Right lung (tissue), 5 donors: Measurements from ENCODE around the gene CLSTN2. TPM values are rescaled to one million over a fixed set of nuclear protein-coding genes. Genes with fewer than 3 reads are reported as not detected.

Experiments
- DNase-seq, 2 donors: peaks; one replicate each; pipeline ENCODE4 v3.0.0-alpha.2; 2013
- polyA plus RNA-seq, 5 donors: library from polyadenylated mRNA; unstranded; fragments of 120-200 nt; gene quantifications; one replicate each; pipeline versions ENCODE4 v1.2.1 to v1.2.3, GENCODE V29; 2013; ENCODE audit warnings: inconsistent platforms in 1 of 5, low replicate concordance in 1 of 5; ENCODE audit not compliant: insufficient read length in 5 of 5, insufficient read depth in 1 of 5

The CLSTN2 gene
- polyA plus RNA-seq, 5 donors, result 0.37 to 0.93 (median 0.47) TPM

- DNase-seq, result no peak
These were observed 302.0 kb downstream of the CLSTN2 start for GRCh38 chr3:140236836-140237501.

GRCh38 chr3:140238646-140239314 is 303.8 kb downstream of the CLSTN2 start:
- no peak for DNase-seq

GRCh38 chr3:140242818-140243276 is 307.9 kb downstream of the CLSTN2 start:
- DNase-seq, result no peak

GRCh38 chr3:140243575-140243974 is 308.6 kb downstream of the CLSTN2 start:
- no peak for DNase-seq

- DNase-seq, result no peak
These were observed 309.9 kb downstream of the CLSTN2 start for GRCh38 chr3:140244893-140245292.

- no peak for DNase-seq
These were observed 311.6 kb downstream of the CLSTN2 start for GRCh38 chr3:140246578-140246977.

GRCh38 chr3:140247775-140248174 is 312.8 kb downstream of the CLSTN2 start:
- DNase-seq, result no peak

- DNase-seq, result no peak
These were observed 314.2 kb downstream of the CLSTN2 start for GRCh38 chr3:140249188-140249587.

- no peak for DNase-seq
These were observed 315.2 kb downstream of the CLSTN2 start for GRCh38 chr3:140250010-140250855.

GRCh38 chr3:140250945-140251344 is 316.0 kb downstream of the CLSTN2 start:
- no peak for DNase-seq

GRCh38 chr3:140251678-140252077 is 316.7 kb downstream of the CLSTN2 start:
- DNase-seq, result no peak

GRCh38 chr3:140252812-140253656 is 318.0 kb downstream of the CLSTN2 start:
- DNase-seq, result no peak

GRCh38 chr3:140258222-140258724 is 323.3 kb downstream of the CLSTN2 start:
- no peak for DNase-seq

GRCh38 chr3:140265302-140265701 is 330.3 kb downstream of the CLSTN2 start:
- no peak for DNase-seq

- DNase-seq, result no peak
These were observed 333.1 kb downstream of the CLSTN2 start for GRCh38 chr3:140268103-140268502.

GRCh38 chr3:140268610-140269009 is 333.6 kb downstream of the CLSTN2 start:
- no peak for DNase-seq

GRCh38 chr3:140270329-140270728 is 335.3 kb downstream of the CLSTN2 start:
- no peak for DNase-seq

GRCh38 chr3:140273542-140274195 is 338.7 kb downstream of the CLSTN2 start:
- no peak for DNase-seq

- DNase-seq, result no peak
These were observed 339.4 kb downstream of the CLSTN2 start for GRCh38 chr3:140274429-140274828.

GRCh38 chr3:140276703-140277102 is 341.7 kb downstream of the CLSTN2 start:
- DNase-seq, result peak in 1 of 2 donors; percentile 20

- DNase-seq, result no peak
These were observed 342.9 kb downstream of the CLSTN2 start for GRCh38 chr3:140277886-140278285.
